GM19438 (cell line): ENCODE measurements around the gene AP2S1.
"Not testable (repeated sequence)": the region's sequence is repeated elsewhere in the genome, so short reads cannot be mapped to it uniquely, and the experiment has no call there.

Source experiments
- ATAC-seq: cut with Tn5 transposase; IDR thresholded peaks from one replicate; pipeline ENCODE4 v1.9.1; 2021; ENCODE audit warnings: low read depth; ENCODE audit not compliant: unreplicated experiment

AP2S1 gene

DNA sequence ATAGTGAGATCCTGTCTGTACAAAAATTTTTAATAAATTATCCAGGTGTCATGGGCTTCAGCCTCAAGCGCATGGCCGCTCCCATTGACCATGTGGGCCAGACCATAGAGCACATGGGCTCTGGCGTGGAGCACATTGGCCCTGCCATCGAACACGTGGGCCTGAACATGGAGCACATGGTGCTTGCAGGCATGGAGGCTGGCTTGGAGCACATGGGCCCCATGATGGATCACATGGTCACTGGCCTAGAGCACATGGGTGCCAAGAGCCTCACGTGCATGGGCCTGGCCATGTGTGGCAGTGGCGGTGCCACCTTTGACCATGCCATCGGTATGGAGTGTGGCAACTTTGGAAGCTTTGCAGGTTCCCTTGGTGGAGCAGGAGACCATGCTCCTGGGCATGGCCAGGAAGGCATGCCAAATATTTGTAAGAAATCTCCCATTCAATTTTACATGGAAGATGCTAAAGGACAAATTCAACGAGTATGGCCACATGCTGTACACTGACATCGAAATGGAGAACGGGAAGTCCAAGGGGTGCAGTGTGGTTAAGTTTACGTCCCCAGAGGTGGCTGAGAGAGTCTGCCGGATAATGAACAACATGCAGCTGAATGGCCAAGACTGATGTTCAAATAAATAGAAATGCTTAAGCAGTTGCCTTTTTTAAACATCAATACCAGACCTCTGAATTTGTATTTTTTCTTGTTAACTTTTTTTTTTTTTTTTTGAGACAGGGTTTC lies 40.9 kb downstream of the AP2S1 start:
- no peak for ATAC-seq

DNA sequence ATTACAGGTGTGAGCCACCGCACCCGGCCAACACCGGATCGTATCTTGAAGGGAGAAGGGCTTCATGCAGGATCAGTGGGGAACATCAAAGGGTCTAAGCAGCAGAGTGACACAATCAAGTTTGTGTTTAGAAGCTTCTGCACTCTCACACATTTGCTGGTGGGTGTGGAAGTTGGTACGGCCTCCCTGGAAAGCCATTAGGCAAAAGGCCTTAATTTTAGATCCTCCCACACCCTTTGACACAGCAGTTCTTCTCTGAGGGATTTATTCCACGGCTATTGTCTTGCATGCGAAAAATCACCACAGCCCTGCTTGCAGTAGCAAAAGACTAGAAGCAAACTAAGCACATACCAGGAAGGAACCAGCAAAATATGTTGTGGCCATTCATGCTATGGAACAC lies 44.0 kb downstream of the AP2S1 start:
- ATAC-seq = no peak

DNA sequence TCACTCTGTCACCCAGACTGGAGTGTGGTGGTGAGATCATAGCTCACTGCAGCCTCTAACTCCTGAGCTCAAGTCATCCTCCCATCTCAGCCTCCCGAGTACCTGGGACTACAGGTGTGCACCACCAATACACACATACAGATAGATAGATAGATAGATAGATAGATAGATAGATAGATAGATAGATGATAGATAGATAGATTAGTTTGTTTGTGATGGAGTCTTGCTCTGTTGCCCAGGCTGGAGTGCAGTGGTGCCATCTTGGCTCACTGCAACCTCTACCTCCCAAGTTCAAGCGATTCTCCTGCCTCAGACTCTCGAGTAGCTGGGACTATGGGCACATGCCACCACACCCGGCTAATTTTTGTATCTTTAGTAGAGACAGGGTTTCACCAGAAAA lies 46.2 kb downstream of the AP2S1 start:
- ATAC-seq = not testable (repeated sequence)

DNA sequence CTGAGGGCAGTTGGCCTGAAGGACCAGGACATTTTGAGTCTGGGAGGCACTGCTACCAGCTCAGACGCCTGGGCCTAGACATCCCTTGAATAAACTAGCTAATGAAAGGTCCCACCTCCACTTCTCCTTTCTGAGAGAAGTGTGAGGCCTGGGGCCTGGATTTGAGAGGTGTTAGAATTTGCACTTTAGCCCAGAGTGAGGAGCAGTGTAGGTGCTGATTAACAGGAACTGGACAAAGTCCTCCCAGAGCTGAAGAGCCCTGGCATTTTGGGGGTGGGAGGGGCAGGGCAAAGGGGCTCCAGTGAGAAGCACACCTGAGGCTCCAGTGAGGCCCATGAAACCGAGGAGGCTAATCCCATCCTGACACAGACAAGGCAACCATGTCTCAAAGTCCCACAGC lies 47.1 kb downstream of the AP2S1 start:
- ATAC-seq = no peak

DNA sequence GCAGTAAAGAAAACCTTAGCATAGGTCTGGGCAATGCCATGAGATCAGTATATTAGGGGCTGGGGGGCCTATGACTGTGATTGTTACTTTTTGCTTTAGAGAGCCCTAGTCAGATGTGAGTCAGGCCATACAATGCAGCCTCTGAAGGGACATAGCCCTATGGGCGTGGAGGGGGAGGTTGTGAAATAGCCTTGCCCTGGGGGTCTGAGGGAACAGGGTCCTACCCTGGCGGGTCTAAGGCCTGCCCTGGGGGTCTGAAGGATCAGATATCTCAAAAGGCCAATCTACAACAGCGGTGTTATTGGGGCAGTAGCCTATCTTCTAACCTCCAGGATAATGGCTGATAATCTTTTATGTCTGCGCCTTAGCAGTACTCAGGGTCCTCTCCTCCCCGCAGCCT lies 48.5 kb downstream of the AP2S1 start:
- ATAC-seq = no peak

DNA sequence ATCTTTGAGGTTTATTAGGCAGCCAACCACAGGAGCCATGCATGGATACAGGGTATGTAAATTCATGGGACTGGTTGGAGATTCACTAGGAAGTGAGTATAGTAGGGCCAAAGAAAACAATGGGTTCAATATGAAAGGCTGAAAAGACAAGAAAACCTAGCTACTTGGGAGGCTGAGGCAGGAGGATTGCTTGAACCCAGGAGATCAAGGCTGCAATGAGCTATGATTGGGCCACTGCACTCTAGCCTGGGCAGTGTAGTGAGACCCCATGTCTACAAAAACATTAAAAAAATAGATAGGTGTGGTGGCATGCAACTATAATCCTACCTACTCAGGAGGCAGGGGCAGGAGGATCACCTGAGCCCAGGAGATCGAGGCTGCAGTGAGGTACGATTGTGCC lies 51.9 kb downstream of the AP2S1 start:
- ATAC-seq = no peak

DNA sequence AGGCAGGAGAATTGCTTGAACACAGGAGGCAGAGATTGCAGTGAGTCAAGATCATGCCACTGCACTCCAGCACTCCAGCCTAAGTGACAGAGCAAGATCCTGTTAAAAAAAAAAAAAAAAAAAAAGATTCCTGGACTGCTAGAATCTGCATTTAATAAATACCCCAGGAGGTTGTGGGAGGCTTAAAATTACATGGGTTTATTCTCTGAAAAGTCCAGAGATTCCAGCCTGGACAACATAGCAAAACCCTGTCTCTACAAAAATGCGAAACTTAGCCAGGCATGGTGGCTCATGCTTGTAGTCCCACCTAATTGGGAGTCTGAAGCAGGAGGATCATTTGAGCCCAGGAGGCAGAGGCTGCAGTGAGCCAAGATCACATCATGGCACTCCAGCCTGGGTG lies 52.8 kb downstream of the AP2S1 start:
- no peak for ATAC-seq

DNA sequence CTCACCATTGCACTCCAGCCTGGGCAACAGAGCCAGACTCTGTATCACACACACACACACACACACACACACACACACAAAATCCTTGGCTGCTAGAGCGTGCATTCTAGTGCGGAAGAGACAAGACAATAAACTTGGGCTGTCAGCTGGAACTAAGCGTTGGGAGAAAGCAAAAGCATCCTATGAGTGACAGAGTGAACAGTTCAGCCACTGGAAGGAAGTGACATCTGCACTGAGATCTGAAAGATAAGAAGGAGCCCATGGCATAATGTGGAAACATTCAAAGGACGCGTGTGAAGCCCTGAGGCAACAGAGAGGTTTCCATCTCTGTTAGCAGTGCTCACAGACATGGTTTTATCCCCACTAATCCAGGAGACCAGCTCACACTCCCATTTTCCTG lies 58.7 kb downstream of the AP2S1 start:
- no peak for ATAC-seq

DNA sequence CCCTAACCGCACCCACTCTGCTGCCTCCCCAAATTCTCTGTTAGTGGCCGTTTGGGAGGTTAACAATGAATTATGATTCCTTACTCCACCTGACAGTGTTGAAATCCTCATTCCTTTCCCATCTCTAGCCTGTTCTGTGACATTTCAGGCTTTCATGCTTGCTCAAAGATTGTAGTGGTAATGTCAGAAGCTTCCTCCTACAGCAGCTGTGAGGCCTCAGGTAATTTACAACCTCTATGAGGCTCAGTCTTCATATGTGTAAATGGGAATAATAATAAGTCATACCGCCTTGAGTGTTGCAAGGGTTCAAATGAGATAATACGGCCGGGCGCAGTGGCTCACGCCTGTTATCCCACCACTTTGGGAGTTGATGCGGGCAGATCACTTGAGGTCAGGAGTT lies 61.3 kb downstream of the AP2S1 start:
- no peak for ATAC-seq

DNA sequence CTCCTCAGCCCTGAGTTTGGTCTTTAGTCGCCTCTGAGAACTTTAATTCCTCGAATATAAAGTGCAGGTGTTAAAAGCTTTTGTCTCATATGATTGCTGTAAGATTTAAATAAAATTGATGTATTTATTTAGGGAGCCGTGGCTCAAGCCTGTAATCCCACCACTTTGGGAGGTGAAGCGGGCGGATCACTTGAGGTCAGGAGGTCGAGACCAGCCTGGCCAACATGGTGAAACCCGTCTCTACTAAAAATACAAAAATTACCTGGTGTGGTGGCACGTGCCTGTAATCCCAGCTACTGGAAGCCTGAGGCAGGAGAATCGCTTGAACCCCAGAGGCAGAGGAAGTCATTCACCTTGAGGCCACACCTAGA lies 61.7 kb downstream of the AP2S1 start:
- no peak for ATAC-seq

DNA sequence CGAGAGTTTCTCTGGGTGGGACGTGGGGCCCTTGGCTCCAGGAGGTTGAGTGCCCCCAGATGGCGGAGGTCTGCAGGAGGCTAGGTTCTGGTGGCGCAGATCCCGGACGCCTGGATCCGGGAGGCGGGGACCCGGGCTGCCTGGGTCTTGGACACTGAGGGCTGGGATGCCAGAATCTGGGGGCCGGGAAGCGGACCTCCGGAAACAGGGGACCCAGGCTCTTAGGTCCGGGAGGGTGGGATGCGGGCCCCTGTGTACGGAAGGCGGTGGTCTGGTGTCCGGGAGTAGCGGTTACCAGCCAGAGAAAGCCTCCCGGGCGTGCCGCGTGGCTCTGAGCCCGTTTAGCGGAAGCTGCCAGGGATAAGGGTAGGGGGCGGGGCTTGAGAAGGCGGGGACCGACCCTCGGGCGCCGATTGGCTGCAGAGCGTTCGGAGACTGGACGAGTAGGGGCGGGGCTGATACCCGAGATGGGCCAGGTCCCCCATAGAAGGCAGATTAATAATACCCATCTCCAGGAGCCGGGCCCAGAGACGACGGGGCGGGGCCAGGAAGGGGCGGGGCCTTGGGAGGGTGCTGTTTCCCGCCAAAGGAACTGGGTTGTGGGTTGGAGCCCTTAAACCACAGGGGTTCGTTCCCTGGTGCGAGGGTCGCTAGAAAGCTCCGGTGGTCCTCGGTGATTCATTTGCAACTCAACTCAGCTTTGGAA lies 62.2 kb downstream of the AP2S1 start, which contains the start of gene SLC1A5:
Gene SLC1A5 (minus strand): TSS at position 333 of the 706 bp plus-strand sequence. CDS start 629 bp downstream, outside the sequence.
- ATAC-seq = peak; percentile 56
